Neural cell (in vitro differentiated cells): Measurements from ENCODE around the gene CHN1. TPM values are rescaled to one million over a fixed set of nuclear protein-coding genes. Genes with fewer than 3 reads are reported as not detected.

Source experiments
- H2AFZ ChIP-seq: fragments of 200-600, 300-800 bp; sonication (generic), shearing (Covaris generic); 2 replicates; pipeline ENCODE4 v1.6.0; 2014; ENCODE audit warnings: low read depth, mild to moderate bottlenecking, antibody characterized with exemption, low read length, moderate library complexity
- H3F3A ChIP-seq: fragments of 200-600 bp; shearing (Covaris generic); 2 replicates; pipeline ENCODE4 v1.6.1; 2016; ENCODE audit warnings: mild to moderate bottlenecking, moderate library complexity, mixed read lengths, antibody characterized with exemption, low read length; ENCODE audit not compliant: insufficient read depth, poor library complexity, severe bottlenecking
- H3K27ac ChIP-seq: fragments of 200-600, 300-800 bp; sonication (generic), shearing (Covaris generic); 2 replicates; pipeline ENCODE4 v1.5.1; 2014; ENCODE audit warnings: mild to moderate bottlenecking, low read length, moderate library complexity
- H3K27me3 ChIP-seq: fragments of 300-800, 200-600 bp; sonication (generic), shearing (Covaris generic); 2 replicates; pipeline ENCODE4 v1.6.0; 2014; ENCODE audit warnings: mild to moderate bottlenecking, low read depth, low read length, moderate library complexity; ENCODE audit not compliant: insufficient read depth
- H3K36me3 ChIP-seq: fragments of 300-800, 200-600 bp; sonication (generic), shearing (Covaris generic); 2 replicates; pipeline ENCODE4 v1.5.1; 2014; ENCODE audit warnings: mild to moderate bottlenecking, antibody characterized with exemption, low read length, moderate library complexity; ENCODE audit not compliant: insufficient read depth
- H3K4me2 ChIP-seq: fragments of 300-800, 200-600 bp; sonication (generic), shearing (Covaris generic); 2 replicates; pipeline ENCODE4 v1.6.0; 2014; ENCODE audit warnings: mild to moderate bottlenecking, low read length
- H3K4me3 ChIP-seq: fragments of 300-800, 200-600 bp; sonication (generic), shearing (Covaris generic); 2 replicates; pipeline ENCODE4 v1.5.1; 2014; ENCODE audit warnings: mild to moderate bottlenecking, low read length, moderate library complexity
- H3K79me2 ChIP-seq: fragments of 200-600 bp; shearing (Covaris generic); replicated peaks from 2 replicates; pipeline ENCODE4 v1.6.0; 2014; ENCODE audit warnings: mild to moderate bottlenecking, low read length, moderate library complexity; ENCODE audit not compliant: insufficient read depth
- H3K9ac ChIP-seq: fragments of 300-800, 200-600 bp; sonication (generic), shearing (Covaris generic); 2 replicates; pipeline ENCODE4 v1.6.1; 2016; ENCODE audit warnings: mild to moderate bottlenecking, low read length, mixed read lengths
- H3K9me2 ChIP-seq: fragments of 200-600 bp; shearing (Covaris generic); 2 replicates; pipeline ENCODE4 v1.6.1; 2016; ENCODE audit warnings: mild to moderate bottlenecking, low read length, mixed read lengths; ENCODE audit not compliant: insufficient read depth
- H3K9me3 ChIP-seq: fragments of 200-600, 300-800 bp; sonication (generic), shearing (Covaris generic); 2 replicates; pipeline ENCODE4 v1.6.1; 2016; ENCODE audit warnings: mild to moderate bottlenecking, mixed run types, low read length, moderate library complexity, mixed read lengths
- H4K20me1 ChIP-seq: fragments of 200-600 bp; shearing (Covaris generic); 2 replicates; pipeline ENCODE4 v1.6.1; 2016; ENCODE audit warnings: mild to moderate bottlenecking, mixed run types; ENCODE audit not compliant: insufficient read depth
- EP300 ChIP-seq: fragments of 450-650 bp; conservative IDR thresholded peaks from 2 replicates; pipeline ENCODE4 v1.6.1; 2014; ENCODE audit warnings: antibody characterized with exemption, mild to moderate bottlenecking, moderate library complexity; ENCODE audit not compliant: poor library complexity, severe bottlenecking
- EZH2 ChIP-seq: fragments of 200-600, 300-800 bp; shearing (Covaris generic), sonication (generic); IDR thresholded peaks from 2 replicates; pipeline ENCODE4 v1.6.1; 2014; ENCODE audit warnings: antibody characterized with exemption, low read length, borderline replicate concordance, mild to moderate bottlenecking; ENCODE audit not compliant: insufficient read depth, poor library complexity, severe bottlenecking
- MXI1 ChIP-seq: fragments of 450-650 bp; conservative IDR thresholded peaks from 2 replicates; pipeline ENCODE4 v1.6.1; 2014; ENCODE audit warnings: antibody characterized with exemption, mild to moderate bottlenecking; ENCODE audit not compliant: poor library complexity, severe bottlenecking
- POLR2AphosphoS5 ChIP-seq: IDR thresholded peaks from 2 replicates; pipeline ENCODE4 v1.6.1; 2012
- RAD21 ChIP-seq: fragments of 450-650 bp; conservative IDR thresholded peaks from 2 replicates; pipeline ENCODE4 v1.6.1; 2014; ENCODE audit warnings: antibody characterized with exemption, mild to moderate bottlenecking, moderate library complexity
- SMC3 ChIP-seq: fragments of 450-650 bp; conservative IDR thresholded peaks from 2 replicates; pipeline ENCODE4 v1.6.1; 2014; ENCODE audit warnings: antibody characterized with exemption, mild to moderate bottlenecking, moderate library complexity; ENCODE audit not compliant: poor library complexity
- TAF1 ChIP-seq: IDR thresholded peaks from 2 replicates; pipeline ENCODE4 v1.6.1; 2012; ENCODE audit warnings: low read depth
- polyA plus RNA-seq: library from polyadenylated mRNA; depleted of rRNA; stranded (reverse); fragments of >200 nt; gene quantifications from 2 replicates; pipeline ENCODE4 v1.2.3, GENCODE V29; 2014
- TF ChIP-seq, protein P1 (sequence below): IDR thresholded peaks from 2 replicates; pipeline ENCODE4 v1.6.1; 2012; ENCODE audit warnings: borderline replicate concordance
- TF ChIP-seq, protein P2 (sequence below): fragments of 450-650 bp; IDR thresholded peaks from 2 replicates; pipeline ENCODE4 v1.5.1; 2014; ENCODE audit warnings: antibody characterized with exemption, mild to moderate bottlenecking, moderate library complexity; ENCODE audit not compliant: poor library complexity, severe bottlenecking

Gene CHN1
- polyA plus RNA-seq, 1 donor from 2014 or later: 133 TPM

DNA sequence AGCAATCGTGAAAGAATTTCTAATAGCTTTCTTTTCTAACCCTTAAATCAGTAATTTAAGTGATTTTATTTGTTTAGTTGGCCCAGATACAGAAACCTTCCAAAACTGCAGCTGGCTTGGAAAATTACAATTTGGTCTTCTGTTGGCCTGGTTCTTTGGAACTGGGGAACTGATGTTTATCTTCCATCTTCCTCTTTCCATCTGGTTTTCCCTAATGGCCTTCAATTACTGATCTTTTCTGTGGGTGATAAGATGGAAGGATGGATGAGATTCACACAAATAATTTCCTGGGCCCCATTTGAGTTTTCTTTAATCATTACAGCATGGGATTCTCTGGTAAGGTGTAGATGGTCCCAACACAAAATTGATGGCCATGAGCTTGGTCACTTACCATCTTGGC is 134.4 kb downstream of the CHN1 start:
- Histone ChIP-seq H2AFZ (no peak overlapping the region), H4K20me1 (no peaks in the 10 kb centered on the region), H3K27ac (no peak overlapping the region), H3K4me2 (no peak overlapping the region), H3K9ac (no peak overlapping the region), H3K4me3 (no peak overlapping the region), H3K27me3 (no peaks in the 10 kb centered on the region), H3K9me2 (no peaks in the 10 kb centered on the region), H3K79me2 (no peaks in the 10 kb centered on the region), H3K36me3 (no peaks in the 10 kb centered on the region), H3K9me3 (no peaks in the 10 kb centered on the region), H3F3A (no peaks in the 10 kb centered on the region)
- no peak for TF ChIP-seq POLR2AphosphoS5
- no peak for TF ChIP-seq MXI1

DNA sequence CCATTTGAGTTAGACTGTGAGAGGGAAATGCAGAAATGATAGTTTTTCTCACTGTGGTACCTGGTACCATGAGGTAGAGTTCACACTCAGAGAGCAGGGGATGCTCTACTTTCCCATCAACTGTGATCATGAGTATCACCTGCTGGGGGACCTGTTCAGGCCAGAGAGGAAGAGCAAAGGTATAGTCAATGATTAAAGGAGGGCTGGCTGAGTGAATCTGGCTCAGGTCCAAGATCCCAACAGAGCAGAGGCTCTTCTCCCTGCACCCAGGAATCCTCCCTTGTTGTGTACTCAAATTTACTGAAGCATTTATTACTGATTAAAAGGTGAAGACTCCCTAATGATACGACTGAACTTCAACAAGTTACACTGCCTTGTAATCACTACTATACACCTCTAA is 136.3 kb downstream of the CHN1 start:
- Histone ChIP-seq H3F3A (no peaks in the 10 kb centered on the region), H3K9me3 (no peaks in the 10 kb centered on the region), H3K4me3 (no peak overlapping the region), H4K20me1 (no peaks in the 10 kb centered on the region), H2AFZ (no peak overlapping the region), H3K27me3 (no peaks in the 10 kb centered on the region), H3K9me2 (no peaks in the 10 kb centered on the region), H3K9ac (no peak overlapping the region), H3K4me2 (no peak overlapping the region), H3K36me3 (no peaks in the 10 kb centered on the region), H3K79me2 (no peaks in the 10 kb centered on the region), H3K27ac (no peak overlapping the region)
- TF ChIP-seq TAF1: no peak
- TF ChIP-seq, protein P1, sequence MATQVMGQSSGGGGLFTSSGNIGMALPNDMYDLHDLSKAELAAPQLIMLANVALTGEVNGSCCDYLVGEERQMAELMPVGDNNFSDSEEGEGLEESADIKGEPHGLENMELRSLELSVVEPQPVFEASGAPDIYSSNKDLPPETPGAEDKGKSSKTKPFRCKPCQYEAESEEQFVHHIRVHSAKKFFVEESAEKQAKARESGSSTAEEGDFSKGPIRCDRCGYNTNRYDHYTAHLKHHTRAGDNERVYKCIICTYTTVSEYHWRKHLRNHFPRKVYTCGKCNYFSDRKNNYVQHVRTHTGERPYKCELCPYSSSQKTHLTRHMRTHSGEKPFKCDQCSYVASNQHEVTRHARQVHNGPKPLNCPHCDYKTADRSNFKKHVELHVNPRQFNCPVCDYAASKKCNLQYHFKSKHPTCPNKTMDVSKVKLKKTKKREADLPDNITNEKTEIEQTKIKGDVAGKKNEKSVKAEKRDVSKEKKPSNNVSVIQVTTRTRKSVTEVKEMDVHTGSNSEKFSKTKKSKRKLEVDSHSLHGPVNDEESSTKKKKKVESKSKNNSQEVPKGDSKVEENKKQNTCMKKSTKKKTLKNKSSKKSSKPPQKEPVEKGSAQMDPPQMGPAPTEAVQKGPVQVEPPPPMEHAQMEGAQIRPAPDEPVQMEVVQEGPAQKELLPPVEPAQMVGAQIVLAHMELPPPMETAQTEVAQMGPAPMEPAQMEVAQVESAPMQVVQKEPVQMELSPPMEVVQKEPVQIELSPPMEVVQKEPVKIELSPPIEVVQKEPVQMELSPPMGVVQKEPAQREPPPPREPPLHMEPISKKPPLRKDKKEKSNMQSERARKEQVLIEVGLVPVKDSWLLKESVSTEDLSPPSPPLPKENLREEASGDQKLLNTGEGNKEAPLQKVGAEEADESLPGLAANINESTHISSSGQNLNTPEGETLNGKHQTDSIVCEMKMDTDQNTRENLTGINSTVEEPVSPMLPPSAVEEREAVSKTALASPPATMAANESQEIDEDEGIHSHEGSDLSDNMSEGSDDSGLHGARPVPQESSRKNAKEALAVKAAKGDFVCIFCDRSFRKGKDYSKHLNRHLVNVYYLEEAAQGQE: no peak
- TF ChIP-seq, protein P2, sequence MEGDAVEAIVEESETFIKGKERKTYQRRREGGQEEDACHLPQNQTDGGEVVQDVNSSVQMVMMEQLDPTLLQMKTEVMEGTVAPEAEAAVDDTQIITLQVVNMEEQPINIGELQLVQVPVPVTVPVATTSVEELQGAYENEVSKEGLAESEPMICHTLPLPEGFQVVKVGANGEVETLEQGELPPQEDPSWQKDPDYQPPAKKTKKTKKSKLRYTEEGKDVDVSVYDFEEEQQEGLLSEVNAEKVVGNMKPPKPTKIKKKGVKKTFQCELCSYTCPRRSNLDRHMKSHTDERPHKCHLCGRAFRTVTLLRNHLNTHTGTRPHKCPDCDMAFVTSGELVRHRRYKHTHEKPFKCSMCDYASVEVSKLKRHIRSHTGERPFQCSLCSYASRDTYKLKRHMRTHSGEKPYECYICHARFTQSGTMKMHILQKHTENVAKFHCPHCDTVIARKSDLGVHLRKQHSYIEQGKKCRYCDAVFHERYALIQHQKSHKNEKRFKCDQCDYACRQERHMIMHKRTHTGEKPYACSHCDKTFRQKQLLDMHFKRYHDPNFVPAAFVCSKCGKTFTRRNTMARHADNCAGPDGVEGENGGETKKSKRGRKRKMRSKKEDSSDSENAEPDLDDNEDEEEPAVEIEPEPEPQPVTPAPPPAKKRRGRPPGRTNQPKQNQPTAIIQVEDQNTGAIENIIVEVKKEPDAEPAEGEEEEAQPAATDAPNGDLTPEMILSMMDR: no peak
- no peak for TF ChIP-seq MXI1
- TF ChIP-seq EP300: no peak
- no peak for TF ChIP-seq SMC3
- no peak for TF ChIP-seq EZH2
- no peak for TF ChIP-seq POLR2AphosphoS5
- TF ChIP-seq RAD21: no peak

DNA sequence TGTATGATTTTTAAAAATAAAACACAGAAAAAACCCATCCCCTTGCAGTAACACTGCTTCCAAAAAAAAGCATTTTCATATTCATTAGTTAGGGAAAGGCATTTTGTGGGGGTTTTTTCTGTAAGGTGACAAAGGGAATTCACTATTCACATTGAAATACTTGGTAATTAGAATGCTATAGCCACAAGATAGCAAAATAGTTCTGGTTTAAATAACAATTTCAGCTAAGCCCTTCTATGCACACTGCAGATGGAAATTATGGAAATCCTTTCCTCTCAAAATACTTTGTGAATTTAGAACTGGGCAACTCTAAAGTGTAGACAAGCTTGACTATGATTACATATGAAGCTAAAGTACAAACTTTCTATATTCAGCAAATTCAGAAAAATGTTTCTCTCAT is 138.8 kb downstream of the CHN1 start:
- Histone ChIP-seq H3K27me3 (no peaks in the 10 kb centered on the region), H3K9ac (no peak overlapping the region), H3K27ac (no peak overlapping the region), H3K9me2 (no peaks in the 10 kb centered on the region), H3K79me2 (no peaks in the 10 kb centered on the region), H3F3A (no peaks in the 10 kb centered on the region), H2AFZ (no peak overlapping the region), H3K9me3 (no peaks in the 10 kb centered on the region), H3K4me2 (no peak overlapping the region), H4K20me1 (no peaks in the 10 kb centered on the region), H3K36me3 (no peaks in the 10 kb centered on the region), H3K4me3 (no peak overlapping the region)
- TF ChIP-seq TAF1 (no peak), EZH2 (no peak)
- TF ChIP-seq, protein P2: no peak
- TF ChIP-seq, protein P1: no peak
